Endothelial cell of umbilical vein (primary cell): Measurements from ENCODE around the gene IPP.

Source experiments
- POLR2A ChIP-seq: IDR thresholded peaks from 2 replicates; pipeline ENCODE4 v1.6.1; 2012; ENCODE audit warnings: low read depth, mild to moderate bottlenecking, control low read depth, low read length
- POLR2AphosphoS5 ChIP-seq: IDR thresholded peaks from 2 replicates; pipeline ENCODE4 v1.6.1; 2012; ENCODE audit warnings: low read depth, mild to moderate bottlenecking, control low read depth, low read length, moderate library complexity; ENCODE audit not compliant: insufficient read depth
- TF ChIP-seq, protein P1 (sequence below), 2 donors: IDR thresholded peaks; 1 replicate in 1 of 2; 2 replicates in 1 of 2; pipeline ENCODE4 v1.5.1; 2011; ENCODE audit warnings: low read length in 2 of 2, mild to moderate bottlenecking in 2 of 2, moderate library complexity in 2 of 2, control low read depth in 1 of 2, inconsistent platforms in 1 of 2, low read depth in 1 of 2; ENCODE audit not compliant: insufficient read depth in 1 of 2; ENCODE audit errors: extremely low read depth in 1 of 2

DNA sequence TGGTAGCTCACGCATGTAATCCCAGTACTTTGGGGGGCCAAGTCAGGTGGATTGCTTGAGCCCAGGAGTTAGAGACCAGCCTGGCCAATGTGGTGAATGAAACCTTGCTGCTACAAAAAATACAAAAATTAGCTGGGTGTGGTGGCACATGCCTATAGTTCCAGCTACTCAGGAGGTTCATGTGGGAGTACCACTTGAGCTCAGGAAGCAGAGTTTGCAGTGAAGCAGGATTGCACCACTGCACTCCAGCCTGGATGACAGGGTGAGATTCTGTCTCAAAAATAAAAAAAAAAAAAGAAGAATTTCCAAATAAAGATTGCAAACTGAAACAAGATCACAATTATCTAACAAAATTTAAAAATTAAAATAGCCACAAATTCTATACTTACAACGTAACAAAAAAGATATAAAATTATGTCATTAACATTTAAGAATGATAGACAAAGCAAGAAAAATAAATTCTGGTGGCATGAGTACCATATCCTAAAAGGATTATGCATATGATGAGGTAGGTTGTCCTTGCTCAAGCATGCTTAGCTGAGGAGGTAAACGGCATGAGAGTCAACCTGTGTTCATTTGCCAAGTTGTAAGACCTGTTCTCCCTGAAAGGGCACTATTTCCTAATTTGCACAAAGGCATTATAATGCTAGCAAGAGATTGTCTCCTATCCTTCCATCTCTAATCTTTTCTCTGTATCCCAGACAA, 20.2 kb downstream of the IPP start:
- TF ChIP-seq, protein P1, sequence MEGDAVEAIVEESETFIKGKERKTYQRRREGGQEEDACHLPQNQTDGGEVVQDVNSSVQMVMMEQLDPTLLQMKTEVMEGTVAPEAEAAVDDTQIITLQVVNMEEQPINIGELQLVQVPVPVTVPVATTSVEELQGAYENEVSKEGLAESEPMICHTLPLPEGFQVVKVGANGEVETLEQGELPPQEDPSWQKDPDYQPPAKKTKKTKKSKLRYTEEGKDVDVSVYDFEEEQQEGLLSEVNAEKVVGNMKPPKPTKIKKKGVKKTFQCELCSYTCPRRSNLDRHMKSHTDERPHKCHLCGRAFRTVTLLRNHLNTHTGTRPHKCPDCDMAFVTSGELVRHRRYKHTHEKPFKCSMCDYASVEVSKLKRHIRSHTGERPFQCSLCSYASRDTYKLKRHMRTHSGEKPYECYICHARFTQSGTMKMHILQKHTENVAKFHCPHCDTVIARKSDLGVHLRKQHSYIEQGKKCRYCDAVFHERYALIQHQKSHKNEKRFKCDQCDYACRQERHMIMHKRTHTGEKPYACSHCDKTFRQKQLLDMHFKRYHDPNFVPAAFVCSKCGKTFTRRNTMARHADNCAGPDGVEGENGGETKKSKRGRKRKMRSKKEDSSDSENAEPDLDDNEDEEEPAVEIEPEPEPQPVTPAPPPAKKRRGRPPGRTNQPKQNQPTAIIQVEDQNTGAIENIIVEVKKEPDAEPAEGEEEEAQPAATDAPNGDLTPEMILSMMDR (IDR thresholded peaks at IDR 0.05; ENCODE audit: extremely low read depth in 1 of 2, insufficient read depth in 1 of 2, low read depth in 1 of 2, low read length in 2 of 2) = no peak
- TF ChIP-seq POLR2A = no peak
- no peak for TF ChIP-seq POLR2AphosphoS5
